ENCODE results near the gene AGAP1. TPM values are rescaled to one million over a fixed set of nuclear protein-coding genes. Genes with fewer than 3 reads are reported as not detected.

The AGAP1 gene
- total RNA-seq, 1 donor from 2014 or later, result 43.8 TPM

DNA sequence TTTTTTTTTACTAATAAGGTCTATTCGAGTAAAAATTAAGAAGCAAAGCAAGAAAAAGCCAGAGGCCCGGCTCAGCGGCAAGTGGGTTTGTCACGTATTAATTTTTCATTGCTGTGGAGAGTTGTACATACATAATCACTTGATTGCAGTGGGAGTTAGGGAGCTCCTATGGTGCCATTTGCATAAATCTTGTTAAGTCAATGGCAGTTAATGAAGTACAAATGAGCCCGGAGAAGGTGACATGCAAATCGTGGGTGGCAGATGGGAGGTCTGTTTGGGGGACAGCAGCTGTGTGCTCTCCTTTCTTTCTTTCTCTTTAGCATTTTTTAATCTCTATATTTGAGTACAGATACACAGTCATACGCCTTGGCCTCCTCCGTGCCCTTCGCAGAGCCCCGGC, 317.0 kb downstream of the AGAP1 start:
- TF ChIP-seq, protein P1, sequence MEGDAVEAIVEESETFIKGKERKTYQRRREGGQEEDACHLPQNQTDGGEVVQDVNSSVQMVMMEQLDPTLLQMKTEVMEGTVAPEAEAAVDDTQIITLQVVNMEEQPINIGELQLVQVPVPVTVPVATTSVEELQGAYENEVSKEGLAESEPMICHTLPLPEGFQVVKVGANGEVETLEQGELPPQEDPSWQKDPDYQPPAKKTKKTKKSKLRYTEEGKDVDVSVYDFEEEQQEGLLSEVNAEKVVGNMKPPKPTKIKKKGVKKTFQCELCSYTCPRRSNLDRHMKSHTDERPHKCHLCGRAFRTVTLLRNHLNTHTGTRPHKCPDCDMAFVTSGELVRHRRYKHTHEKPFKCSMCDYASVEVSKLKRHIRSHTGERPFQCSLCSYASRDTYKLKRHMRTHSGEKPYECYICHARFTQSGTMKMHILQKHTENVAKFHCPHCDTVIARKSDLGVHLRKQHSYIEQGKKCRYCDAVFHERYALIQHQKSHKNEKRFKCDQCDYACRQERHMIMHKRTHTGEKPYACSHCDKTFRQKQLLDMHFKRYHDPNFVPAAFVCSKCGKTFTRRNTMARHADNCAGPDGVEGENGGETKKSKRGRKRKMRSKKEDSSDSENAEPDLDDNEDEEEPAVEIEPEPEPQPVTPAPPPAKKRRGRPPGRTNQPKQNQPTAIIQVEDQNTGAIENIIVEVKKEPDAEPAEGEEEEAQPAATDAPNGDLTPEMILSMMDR (IDR thresholded peaks at IDR 0.05), result no peak
- no peak overlapping the region for H3K4me3 Mint-ChIP-seq (ENCODE audit: unreplicated experiment)

GRCh38 chr2:235811446-235812184, 317.8 kb downstream of the AGAP1 start:
- H3K27me3 Mint-ChIP-seq (ENCODE audit: unreplicated experiment), result no peaks in the 10 kb centered on the region
- no peak overlapping the region for H3K27ac Mint-ChIP-seq (ENCODE audit: unreplicated experiment)
- H3K9me3 Mint-ChIP-seq (ENCODE audit: unreplicated experiment), result no peaks in the 10 kb centered on the region
- H3K4me3 Mint-ChIP-seq (ENCODE audit: unreplicated experiment), result no peak overlapping the region
- DNase-seq (ENCODE audit: extremely low spot score, unreplicated experiment), result peak; percentile 65
- H3K4me1 Mint-ChIP-seq (ENCODE audit: unreplicated experiment), result no peaks in the 10 kb centered on the region
- peaks cover 40% of the 10 kb centered on the region for H3K36me3 Mint-ChIP-seq (ENCODE audit: unreplicated experiment)
- TF ChIP-seq, protein P1 (IDR thresholded peaks at IDR 0.05), result no peak

More for the DNA sequence above, 317.0 kb downstream of the AGAP1 start:
- H3K27ac Mint-ChIP-seq (ENCODE audit: unreplicated experiment), result no peak overlapping the region
- peaks cover 47% of the 10 kb centered on the region for H3K36me3 Mint-ChIP-seq (ENCODE audit: unreplicated experiment)
- no peaks in the 10 kb centered on the region for H3K9me3 Mint-ChIP-seq (ENCODE audit: unreplicated experiment)
- no peaks in the 10 kb centered on the region for H3K27me3 Mint-ChIP-seq (ENCODE audit: unreplicated experiment)
- H3K4me1 Mint-ChIP-seq (ENCODE audit: unreplicated experiment), result no peaks in the 10 kb centered on the region
- peak; percentile 21 for DNase-seq (ENCODE audit: extremely low spot score, unreplicated experiment)

DNA sequence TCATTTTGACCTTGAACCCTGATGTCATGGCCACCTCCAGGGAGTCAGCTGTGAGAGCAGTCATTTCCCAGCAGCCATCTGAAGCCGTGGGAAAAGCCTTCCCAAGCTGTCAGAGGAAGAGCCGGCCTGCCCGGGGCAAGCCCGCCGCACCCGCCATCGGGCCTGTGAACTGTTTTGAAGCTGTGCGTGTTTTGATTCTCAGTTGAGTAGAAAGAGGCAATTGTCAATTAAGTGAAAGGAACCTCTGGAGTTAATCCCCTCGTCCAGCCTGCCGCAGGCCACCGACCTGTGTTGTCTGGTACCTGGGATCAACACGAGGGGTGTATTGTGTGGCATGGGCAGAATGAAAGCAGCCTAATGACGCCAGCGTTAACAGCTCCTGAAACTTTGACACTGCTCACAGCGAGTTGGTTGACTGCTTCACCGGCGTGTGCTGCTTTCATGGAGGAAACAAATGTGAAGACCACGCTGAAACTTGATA, 318.4 kb downstream of the AGAP1 start:
- Mint-ChIP-seq H3K36me3 (ENCODE audit: unreplicated experiment) (peaks cover 35% of the 10 kb centered on the region), H3K4me3 (ENCODE audit: unreplicated experiment) (no peak overlapping the region), H3K4me1 (ENCODE audit: unreplicated experiment) (peaks cover 2% of the 10 kb centered on the region), H3K27me3 (ENCODE audit: unreplicated experiment) (no peaks in the 10 kb centered on the region), H3K9me3 (ENCODE audit: unreplicated experiment) (no peaks in the 10 kb centered on the region), H3K27ac (ENCODE audit: unreplicated experiment) (no peak overlapping the region)
- TF ChIP-seq, protein P1 (IDR thresholded peaks at IDR 0.05), result no peak
- peak; percentile 73 for DNase-seq (ENCODE audit: extremely low spot score, unreplicated experiment)

DNA sequence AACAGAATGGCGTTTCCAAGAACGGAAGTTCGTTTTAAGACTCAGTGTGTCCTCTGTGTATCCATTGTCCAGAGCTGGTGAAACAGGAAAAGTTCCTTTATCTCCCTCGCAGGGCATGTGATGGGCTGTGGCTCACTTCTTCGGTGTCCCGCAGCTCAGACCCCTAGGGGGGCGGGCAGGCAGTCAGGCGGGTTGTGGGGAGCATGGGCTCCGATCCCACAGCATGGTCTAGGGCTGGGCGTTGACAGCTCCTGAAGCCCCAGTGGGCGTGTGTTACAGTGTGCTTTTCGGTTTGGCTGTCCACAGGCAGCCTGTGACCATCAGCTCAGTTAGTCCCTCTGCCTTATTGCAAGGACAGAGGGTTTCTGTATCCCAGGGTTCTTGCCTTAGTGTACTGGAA, 319.6 kb downstream of the AGAP1 start:
- no peak overlapping the region for H3K4me3 Mint-ChIP-seq (ENCODE audit: unreplicated experiment)
- peaks cover 34% of the 10 kb centered on the region for H3K36me3 Mint-ChIP-seq (ENCODE audit: unreplicated experiment)
- H3K9me3 Mint-ChIP-seq (ENCODE audit: unreplicated experiment), result no peaks in the 10 kb centered on the region
- no peaks in the 10 kb centered on the region for H3K27me3 Mint-ChIP-seq (ENCODE audit: unreplicated experiment)
- H3K27ac Mint-ChIP-seq (ENCODE audit: unreplicated experiment), result no peak overlapping the region
- TF ChIP-seq, protein P1 (IDR thresholded peaks at IDR 0.05), result no peak
- H3K4me1 Mint-ChIP-seq (ENCODE audit: unreplicated experiment), result peaks cover 5% of the 10 kb centered on the region
- DNase-seq (ENCODE audit: extremely low spot score, unreplicated experiment), result peak; percentile 66

DNA sequence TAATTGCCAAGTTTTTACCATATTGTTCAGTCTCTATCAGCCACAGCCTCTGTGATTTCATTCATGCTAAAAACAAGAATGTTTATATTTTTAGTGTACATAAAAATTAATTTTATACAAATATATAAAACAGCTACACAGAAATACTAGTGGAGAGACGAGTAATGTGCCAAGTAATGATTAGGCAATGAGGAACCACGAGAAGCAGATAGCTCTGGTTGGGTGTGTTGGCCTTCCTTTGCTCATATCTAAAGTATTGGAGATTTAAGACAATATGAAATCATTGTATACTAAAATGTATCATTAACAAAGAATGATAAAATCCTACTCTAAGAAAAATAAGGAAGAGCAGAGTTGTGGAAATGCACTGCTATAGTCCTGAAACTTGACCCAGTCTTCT, 326.7 kb downstream of the AGAP1 start:
- peaks cover 20% of the 10 kb centered on the region for H3K36me3 Mint-ChIP-seq (ENCODE audit: unreplicated experiment)
- H3K4me3 Mint-ChIP-seq (ENCODE audit: unreplicated experiment), result no peak overlapping the region
- H3K27ac Mint-ChIP-seq (ENCODE audit: unreplicated experiment), result no peak overlapping the region
- no peaks in the 10 kb centered on the region for H3K27me3 Mint-ChIP-seq (ENCODE audit: unreplicated experiment)
- peaks cover 4% of the 10 kb centered on the region for H3K9me3 Mint-ChIP-seq (ENCODE audit: unreplicated experiment)
- H3K4me1 Mint-ChIP-seq (ENCODE audit: unreplicated experiment), result peaks cover 5% of the 10 kb centered on the region
- TF ChIP-seq, protein P1 (IDR thresholded peaks at IDR 0.05), result no peak
- DNase-seq (ENCODE audit: extremely low spot score, unreplicated experiment), result no peak

Measured in osteocyte (in vitro differentiated cells).